NCI-H524 treated with DMSO at 0.1 percent for 48 hours (cell line): ENCODE measurements around the gene TAF1B.

ENCODE experiments used
- DNase-seq: peaks from one replicate; lab custom pipeline; 2025; lab: John Stamatoyannopoulos, UW

TAF1B gene

DNA sequence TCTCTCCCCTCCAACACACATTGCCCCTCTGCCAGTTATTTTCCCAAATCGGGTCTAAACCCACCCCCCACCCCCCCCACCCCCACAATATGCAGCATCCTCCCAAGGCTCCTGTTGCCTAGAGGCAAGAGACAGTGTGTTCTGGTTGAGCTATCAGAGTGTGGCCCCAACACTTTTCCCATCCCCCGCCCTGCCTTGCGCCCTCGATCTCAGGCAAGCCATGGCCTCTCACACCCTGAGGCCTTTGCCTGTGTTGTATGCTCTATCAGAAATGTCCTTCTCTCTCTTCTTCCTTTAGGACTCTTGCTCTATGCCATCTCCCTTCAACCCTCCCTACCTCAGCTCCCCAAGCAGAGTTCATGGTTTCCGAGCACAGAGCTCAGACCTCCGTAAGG is 98.7 kb downstream of the TAF1B start:
- no peak for DNase-seq

DNA sequence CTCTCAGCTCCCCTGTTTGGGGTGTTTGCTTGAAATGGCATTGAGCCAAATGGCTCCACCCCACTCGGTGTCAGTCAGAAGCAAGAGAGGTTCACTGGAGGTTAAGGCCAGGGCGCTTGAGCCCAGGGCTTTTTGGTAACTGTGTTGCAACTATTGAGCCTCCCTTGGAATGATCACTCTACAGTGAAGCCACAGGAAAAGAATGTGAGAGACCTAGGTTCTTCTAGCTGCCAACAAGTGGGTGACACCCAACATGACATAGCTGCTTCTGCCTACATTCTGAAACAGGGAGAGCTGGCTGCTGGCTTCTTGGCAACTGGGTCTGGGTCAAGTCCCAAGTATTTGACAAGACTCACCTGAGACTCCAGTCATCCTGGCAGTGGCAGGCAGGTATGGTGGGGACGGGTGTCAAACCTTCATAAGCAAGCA is 101.1 kb downstream of the TAF1B start:
- DNase-seq = no peak

DNA sequence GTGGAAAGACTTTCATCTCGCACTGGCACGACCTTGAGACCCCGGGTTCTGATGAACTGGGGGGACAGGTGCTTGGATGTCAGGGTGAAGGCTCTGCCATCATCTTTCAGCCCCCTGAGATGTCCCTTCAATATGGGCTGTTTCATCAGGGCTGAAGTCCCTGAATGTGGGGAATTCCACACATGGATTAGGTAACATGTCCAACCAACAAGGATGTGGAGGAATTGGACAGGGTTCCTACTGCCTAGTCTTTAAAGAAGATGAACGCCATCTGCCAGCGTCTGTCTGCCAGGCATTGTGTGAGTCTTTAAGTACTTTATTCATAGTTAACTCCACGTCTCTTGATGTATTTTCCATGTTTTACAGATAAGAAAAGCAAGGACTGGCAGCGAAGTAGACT is 102.3 kb downstream of the TAF1B start:
- DNase-seq = no peak

- DNase-seq = no peak
These were observed 102.8 kb downstream of the TAF1B start for GRCh38 chr2:9946076-9946475.

DNA sequence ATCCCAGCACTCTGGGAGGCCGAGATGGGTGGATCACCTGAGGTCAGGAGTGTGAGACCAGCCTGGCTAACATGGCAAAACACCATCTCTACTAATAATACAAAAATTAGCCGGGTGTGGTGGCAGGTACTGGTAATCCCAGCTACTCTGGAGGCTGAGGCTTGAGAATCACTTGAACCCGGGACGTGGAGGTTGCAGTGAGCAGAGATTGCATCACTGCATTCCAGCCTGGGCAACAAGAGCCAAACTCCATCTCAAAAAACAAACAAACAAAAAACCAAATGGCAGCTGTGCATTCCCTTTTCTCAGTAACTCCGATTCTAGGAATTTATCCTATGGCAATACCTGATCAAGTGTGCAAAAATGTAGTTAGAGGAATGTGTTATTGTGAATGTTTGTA is 103.5 kb downstream of the TAF1B start:
- DNase-seq = no peak

GRCh38 chr2:9948721-9949120 is 105.4 kb downstream of the TAF1B start:
- DNase-seq = no peak

DNA sequence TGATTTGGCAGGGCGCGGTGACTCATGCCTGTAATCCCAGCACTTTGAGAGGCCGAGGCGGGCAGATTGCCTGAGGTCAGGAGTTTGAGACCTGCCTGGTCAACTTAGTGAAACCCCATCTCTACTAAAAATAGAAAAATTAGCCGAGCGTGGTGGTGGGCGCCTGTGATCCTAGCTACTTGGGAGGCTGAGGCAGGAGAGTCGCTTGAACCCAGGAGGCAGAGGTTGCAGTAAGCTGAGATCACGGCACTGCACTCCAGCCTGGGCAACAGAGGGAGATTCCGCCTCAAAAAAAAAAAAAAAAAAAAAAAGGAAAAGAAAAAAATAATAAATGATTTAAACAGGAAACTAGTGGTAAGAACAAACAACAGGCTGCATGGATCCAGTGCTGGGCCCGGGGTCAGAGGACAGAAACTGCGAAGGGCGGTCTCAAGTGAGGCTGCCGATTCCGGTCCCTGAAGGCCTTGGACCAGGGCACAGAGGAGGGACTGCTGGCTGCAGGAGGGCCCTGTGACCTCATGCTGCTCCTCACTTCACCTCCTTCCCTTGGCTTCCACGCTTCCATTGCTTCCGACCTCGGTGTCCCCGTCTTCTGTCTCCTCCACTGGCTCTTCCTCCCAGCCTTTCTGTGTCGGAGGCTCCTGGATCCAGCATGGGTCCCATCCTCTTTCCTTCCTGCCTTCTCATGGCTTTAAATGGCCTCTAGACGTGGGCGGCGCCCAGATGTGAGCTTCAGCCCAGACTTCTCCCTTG is 106.1 kb downstream of the TAF1B start:
- no peak for DNase-seq

- DNase-seq = no peak
These were observed 106.8 kb downstream of the TAF1B start for GRCh38 chr2:9949992-9950520.

DNA sequence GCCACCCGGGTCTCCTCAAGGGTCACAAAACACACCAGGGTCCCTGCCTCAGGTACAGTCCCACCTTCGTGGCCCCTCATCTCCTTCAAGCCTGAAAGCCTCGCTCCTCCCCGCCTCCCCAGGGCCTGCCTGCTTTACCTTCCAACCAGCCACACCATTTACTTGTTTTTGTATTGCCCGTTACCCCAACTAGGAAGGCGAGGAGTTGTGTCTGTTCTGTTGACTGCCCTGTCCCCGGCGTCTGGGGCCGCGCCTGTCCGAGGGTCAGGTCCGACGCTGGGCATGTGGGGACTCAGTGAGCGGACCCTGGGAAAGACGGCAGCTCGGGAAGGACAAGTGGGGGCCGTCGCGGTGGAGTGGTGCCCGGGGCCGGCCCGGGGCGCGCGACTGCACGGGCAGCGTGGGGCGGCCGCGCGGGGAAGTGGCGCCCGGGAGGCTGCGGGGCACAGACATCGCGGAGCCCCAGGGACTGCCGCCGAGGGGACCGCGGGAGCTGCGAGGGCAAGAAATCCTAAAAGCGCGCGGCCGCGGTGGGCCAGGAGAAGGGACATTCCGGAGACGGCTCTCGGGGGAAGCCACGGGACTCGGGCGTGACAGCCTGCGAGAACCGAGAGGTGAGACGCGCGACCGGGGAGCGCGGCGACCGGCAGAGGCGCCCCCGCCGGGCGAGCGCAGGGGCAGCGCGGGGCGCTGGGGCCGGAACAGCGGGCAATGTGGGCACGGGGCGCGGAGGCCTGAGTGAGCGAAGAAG is 107.4 kb downstream of the TAF1B start:
- no peak for DNase-seq

DNA sequence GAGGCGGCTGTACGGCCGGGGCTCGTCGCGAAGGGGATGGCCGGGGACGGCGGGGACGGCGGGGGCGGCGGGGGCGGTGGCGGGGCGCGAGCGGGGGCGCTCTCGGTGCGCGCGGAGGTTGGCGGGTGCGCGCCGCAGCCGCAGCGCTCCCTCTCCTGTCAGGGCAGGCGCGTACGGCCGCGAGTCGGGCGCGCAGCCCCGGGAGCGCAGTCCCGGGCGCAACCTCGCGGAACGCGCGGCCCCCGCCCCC is 107.9 kb downstream of the TAF1B start:
- no peak for DNase-seq

DNA sequence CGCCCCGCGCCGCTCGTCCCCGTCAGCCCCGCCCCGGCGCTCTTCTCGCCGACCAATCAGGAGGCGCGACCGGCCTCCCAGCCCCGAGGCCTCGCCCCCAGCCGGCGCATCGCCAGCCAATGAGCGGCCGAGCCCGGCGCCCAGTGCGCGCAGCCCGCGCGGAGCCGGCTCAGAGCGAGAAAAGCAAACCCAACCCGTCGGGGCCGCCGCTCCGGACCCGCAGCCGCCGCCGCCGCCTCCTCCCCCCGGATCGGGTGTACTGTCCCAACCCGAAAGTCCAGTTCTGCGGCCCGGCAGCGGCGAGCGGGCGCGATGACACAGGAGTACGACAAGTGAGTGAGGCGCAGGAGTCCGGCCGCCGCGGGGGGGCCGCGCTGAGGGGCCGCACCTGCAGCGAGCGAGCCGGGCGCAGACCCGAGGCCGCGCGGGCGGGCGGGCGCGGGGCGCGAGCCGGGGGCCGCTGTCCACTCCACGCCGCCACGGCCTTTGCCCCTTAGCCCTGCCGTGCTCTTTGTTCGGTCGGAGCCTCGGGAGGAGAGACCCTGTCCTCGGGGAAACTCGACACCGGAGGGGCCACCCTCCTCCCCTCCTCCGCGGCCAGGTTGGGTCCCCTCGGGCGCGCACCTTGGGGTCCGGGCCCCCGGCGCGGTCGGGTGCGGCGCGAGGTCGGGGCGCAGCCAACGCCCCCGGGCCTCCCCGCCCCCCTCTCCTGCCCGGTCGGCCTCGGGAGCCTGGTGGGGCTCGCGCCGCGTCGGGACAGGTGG is 108.4 kb downstream of the TAF1B start, which contains the start of gene GRHL1:
Gene GRHL1 (plus strand): TSS at position 172 of the 764 bp plus-strand sequence. CDS start 141 bp downstream, at position 313.
- peak; percentile 31 for DNase-seq

GRCh38 chr2:9952286-9952737 is 109.0 kb downstream of the TAF1B start:
- no peak for DNase-seq

DNA sequence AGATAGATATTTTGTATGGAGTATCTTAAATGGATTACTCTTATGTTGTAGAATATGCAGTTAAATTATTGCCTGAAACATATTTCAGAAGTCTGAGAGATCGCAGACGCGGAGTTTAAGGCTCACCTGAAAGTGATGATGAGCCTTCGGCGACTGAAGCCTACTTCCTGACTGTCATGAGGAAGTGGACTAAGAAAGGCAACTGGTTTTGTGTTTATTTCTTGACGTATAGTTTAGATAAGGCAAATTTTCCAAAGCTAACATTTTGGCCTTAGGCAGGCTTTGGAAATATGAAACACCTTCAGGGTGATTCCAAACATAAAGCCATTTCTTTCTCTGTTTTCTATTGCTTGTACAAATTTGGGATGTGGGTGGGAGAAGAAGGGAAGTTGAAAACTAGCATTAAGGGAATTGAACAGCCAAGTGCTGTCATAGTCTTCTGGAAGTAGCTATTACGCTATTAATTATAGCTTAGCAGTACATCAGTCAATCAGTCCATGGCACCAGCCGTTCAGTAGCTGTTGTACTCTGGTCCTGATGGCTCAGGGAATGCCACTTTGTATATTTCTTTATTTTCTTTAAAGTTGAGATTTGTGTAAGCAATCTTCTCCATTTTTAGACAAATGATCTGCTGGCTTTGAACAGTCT is 109.7 kb downstream of the TAF1B start:
- DNase-seq = no peak

DNA sequence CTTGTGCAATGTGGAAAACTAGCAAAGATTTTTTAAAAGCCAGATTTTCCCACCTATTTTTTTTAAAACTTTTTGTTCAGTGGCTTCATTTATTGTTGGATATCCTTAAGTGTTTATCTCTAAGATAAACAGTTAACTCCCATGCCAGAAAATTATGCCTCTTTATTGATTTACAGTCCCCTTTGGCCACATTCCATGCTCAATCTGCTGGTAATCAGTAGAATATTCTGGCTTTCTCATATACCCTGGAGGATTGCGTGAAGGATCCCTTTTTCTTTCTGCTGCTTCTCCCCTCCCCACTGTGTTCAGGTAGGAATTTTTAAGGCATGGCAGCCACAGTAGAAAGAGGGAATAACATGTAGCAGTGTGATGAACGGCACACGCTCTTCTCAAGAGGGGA is 110.9 kb downstream of the TAF1B start:
- no peak for DNase-seq

DNA sequence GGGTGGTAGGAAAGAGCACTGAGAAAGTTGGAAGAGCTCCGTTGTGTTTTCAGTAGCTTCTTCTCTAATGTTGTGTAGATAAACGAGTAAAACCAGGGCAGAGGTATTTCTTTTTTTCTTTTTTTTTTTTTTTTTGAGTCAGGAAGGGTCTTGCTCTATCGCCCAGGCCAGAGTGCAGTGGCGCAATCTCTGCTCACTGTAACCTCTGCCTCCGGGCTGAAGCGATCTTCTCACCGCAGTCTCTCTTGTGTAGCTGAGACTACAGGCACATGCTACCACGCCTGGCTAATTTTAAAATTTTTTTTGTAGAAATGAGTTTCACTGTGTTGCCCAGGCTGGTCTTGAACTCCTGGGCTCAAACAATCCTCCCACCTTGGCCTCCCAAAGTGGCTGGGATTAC is 114.8 kb downstream of the TAF1B start:
- DNase-seq = no peak

DNA sequence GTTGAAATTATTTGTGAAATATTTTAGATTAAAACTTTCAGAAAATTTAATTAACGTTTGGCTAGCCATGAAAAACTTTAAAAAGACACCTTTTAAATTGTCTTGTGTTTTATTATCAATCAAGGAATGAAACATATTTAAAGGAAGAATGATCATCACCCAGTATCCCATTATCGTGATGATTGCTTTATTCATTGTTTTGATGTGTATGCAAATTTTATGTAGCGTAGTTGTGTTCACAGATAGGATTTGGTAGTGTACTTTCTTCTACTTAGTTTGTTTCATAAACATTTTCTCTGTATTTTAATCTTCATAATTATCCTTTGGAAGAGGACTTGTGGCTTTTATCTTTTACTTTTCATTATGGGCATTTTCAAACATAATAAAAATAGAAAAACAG is 116.0 kb downstream of the TAF1B start:
- DNase-seq = no peak

DNA sequence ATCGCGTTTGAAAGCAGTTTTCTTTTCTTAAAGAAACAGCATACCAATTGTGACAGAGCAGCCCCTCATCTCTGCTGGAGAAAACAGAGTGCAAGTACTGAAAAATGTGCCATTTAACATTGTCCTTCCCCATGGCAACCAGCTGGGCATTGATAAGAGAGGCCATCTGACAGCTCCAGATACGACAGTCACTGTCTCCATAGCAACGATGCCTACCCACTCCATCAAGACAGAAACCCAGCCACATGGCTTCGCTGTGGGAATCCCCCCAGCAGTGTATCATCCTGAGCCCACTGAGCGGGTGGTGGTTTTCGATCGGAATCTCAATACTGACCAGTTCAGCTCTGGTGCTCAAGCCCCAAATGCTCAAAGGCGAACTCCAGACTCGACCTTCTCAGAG is 117.7 kb downstream of the TAF1B start:
- DNase-seq = peak; percentile 54

- no peak for DNase-seq
These were observed 121.2 kb downstream of the TAF1B start for GRCh38 chr2:9964334-9964980.

GRCh38 chr2:9965119-9965822 is 122.0 kb downstream of the TAF1B start:
- DNase-seq = no peak

DNA sequence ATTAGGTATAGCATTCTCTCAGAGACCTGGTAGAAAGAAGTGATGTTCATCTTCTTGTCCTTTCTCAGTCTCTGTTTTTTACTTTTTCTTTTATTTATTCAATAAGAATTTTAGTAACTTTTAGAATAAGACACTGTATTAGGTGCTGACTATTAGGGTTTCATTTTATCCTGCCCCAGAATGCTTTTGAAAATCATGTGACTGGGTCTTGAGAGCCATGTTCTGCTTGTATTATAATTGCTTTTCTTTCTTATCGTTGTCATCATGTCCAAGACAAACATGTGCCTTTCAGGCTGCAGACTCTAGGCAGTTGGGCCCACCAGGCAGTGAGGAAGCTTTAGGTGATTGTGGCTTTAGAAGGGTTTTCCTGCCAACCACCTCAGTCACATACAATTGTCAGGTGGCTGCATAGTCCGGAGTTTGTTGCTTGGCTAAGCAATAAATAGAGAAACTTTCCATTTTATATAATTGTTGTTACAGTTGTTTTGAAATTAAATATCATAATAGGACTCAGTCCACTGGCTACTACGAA is 123.3 kb downstream of the TAF1B start:
- DNase-seq = no peak
